ENCODE results near the gene CETN1.

DNA sequence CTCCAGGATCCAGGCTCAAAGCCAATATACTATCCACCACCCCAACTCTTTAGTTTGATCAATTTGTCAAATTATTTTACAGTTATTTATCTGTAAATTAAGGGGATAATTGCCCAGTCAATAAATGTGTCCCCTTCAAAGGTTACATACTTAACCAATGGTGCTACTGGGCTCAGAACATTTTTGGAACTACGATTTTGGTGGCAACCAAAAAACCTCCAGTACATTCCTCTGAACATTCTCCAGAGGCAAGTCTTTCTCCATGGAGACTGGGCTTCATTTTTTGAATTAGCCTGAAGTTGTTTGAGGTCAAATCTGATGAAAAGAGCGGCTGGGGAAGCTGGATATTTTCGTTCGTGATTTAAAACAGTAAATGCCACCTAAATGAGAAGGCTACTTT is 14.9 kb downstream of the CETN1 start:
- TF ChIP-seq, protein P1, sequence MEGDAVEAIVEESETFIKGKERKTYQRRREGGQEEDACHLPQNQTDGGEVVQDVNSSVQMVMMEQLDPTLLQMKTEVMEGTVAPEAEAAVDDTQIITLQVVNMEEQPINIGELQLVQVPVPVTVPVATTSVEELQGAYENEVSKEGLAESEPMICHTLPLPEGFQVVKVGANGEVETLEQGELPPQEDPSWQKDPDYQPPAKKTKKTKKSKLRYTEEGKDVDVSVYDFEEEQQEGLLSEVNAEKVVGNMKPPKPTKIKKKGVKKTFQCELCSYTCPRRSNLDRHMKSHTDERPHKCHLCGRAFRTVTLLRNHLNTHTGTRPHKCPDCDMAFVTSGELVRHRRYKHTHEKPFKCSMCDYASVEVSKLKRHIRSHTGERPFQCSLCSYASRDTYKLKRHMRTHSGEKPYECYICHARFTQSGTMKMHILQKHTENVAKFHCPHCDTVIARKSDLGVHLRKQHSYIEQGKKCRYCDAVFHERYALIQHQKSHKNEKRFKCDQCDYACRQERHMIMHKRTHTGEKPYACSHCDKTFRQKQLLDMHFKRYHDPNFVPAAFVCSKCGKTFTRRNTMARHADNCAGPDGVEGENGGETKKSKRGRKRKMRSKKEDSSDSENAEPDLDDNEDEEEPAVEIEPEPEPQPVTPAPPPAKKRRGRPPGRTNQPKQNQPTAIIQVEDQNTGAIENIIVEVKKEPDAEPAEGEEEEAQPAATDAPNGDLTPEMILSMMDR (conservative IDR thresholded peaks at IDR 0.05; ENCODE audit: low read depth, low read length) = no peak
- no peak for TF ChIP-seq EZH2 (IDR thresholded peaks at IDR 0.05; ENCODE audit: borderline replicate concordance, low read depth, low read length, poor library complexity, severe bottlenecking)

All from A673 (cell line).